ENCODE data around the gene CLCC1. TPM values are rescaled to one million over a fixed set of nuclear protein-coding genes. Genes with fewer than 3 reads are reported as not detected.

CLCC1 gene
- total RNA-seq, 1 experiment from 2014 or later: 29.5 TPM

DNA sequence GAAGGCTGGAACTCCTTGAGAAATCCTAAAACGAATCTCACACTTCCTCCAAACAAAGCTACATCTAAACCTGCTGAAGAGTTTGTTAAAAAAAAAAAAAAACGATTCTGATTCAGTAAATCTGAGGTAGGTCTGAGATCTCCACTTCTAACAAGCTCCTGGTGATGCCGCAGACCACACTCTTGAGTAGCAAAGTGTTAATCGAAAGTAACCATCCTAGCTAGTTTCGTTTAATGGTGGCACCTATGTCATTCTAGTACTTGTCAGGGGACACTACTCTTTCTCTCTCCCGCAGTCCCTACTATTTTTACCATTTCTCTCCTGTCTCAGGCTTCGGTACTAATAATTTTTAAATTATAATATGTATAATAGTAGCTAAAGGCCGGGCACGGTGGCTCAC lies 2.1 kb downstream of the CLCC1 start:
- H3K36me3 Mint-ChIP-seq (ENCODE audit: insufficient read depth, unreplicated experiment): peaks cover 23% of the 10 kb centered on the region
- intact Hi-C loops (cut with micrococcal nuclease; ENCODE audit: unreplicated experiment): no loop called here
- no peak overlapping the region for H3K27ac Mint-ChIP-seq (ENCODE audit: unreplicated experiment)
- no peak for DNase-seq
- BruUV-seq (replicated peaks): no TSS peak
- H3K4me1 Mint-ChIP-seq (ENCODE audit: low read depth, unreplicated experiment): peaks cover 17% of the 10 kb centered on the region
- CTCF ChIA-PET: no interaction called here
- TF ChIP-seq, protein P1, sequence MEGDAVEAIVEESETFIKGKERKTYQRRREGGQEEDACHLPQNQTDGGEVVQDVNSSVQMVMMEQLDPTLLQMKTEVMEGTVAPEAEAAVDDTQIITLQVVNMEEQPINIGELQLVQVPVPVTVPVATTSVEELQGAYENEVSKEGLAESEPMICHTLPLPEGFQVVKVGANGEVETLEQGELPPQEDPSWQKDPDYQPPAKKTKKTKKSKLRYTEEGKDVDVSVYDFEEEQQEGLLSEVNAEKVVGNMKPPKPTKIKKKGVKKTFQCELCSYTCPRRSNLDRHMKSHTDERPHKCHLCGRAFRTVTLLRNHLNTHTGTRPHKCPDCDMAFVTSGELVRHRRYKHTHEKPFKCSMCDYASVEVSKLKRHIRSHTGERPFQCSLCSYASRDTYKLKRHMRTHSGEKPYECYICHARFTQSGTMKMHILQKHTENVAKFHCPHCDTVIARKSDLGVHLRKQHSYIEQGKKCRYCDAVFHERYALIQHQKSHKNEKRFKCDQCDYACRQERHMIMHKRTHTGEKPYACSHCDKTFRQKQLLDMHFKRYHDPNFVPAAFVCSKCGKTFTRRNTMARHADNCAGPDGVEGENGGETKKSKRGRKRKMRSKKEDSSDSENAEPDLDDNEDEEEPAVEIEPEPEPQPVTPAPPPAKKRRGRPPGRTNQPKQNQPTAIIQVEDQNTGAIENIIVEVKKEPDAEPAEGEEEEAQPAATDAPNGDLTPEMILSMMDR (IDR thresholded peaks at IDR 0.05; ENCODE audit: unreplicated experiment): no peak
- H3K9me3 Mint-ChIP-seq (ENCODE audit: low read depth, unreplicated experiment): no peaks in the 10 kb centered on the region
- H3K27me3 Mint-ChIP-seq (ENCODE audit: unreplicated experiment): no peaks in the 10 kb centered on the region
- no peak overlapping the region for H3K4me3 Mint-ChIP-seq (ENCODE audit: low read depth, unreplicated experiment)

DNA sequence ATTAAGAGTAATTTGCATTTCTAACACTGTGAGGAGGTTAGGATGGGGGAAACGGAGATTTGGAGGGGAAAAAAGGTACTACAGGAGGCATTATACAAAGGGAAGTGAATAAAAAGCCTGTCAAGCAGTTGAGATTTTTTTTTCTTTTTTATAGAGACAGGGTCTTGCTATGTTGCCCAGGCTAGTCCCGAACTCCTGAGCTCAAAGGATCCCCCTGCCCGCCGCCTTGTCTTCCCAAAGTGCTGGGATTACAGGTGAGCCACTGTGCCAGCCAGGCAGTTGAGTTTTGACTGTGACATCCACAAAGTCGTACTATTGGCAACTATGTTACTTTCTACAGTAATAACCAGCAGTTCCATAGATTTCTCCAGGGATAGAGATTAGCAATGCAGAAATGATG lies 2.6 kb downstream of the CLCC1 start:
- DNase-seq: no peak
- Mint-ChIP-seq H3K27me3 (ENCODE audit: unreplicated experiment) (no peaks in the 10 kb centered on the region), H3K9me3 (ENCODE audit: low read depth, unreplicated experiment) (no peaks in the 10 kb centered on the region), H3K27ac (ENCODE audit: unreplicated experiment) (no peak overlapping the region), H3K36me3 (ENCODE audit: insufficient read depth, unreplicated experiment) (peaks cover 23% of the 10 kb centered on the region), H3K4me3 (ENCODE audit: low read depth, unreplicated experiment) (no peak overlapping the region), H3K4me1 (ENCODE audit: low read depth, unreplicated experiment) (peaks cover 17% of the 10 kb centered on the region)
- TF ChIP-seq, protein P1 (IDR thresholded peaks at IDR 0.05; ENCODE audit: unreplicated experiment): no peak
- BruUV-seq (replicated peaks): no TSS peak
- intact Hi-C loops (cut with micrococcal nuclease; ENCODE audit: unreplicated experiment): no loop called here
- CTCF ChIA-PET: no interaction called here

DNA sequence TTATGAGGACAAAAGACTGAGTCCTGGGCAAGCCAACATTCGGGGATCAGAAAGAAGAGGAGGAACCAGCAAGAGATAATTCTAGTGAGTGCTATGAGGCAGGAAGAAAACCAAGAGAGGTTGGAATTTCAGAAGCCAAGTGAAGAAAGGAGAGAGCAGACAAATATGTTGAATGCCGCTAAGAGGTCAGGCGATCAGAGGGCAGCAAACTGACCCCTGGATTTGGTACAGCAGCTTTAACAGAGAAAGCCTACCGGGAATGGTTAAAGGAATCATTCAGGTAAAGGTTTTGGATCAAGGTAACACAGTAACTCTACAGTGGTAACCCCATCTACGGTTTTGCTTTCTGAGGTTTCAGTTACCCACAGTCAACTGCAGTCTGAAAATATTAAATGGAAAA lies 5.4 kb downstream of the CLCC1 start:
- TF ChIP-seq, protein P1 (IDR thresholded peaks at IDR 0.05; ENCODE audit: unreplicated experiment): no peak
- Mint-ChIP-seq H3K9me3 (ENCODE audit: low read depth, unreplicated experiment) (no peaks in the 10 kb centered on the region), H3K4me3 (ENCODE audit: low read depth, unreplicated experiment) (no peak overlapping the region), H3K36me3 (ENCODE audit: insufficient read depth, unreplicated experiment) (peaks cover 11% of the 10 kb centered on the region), H3K27me3 (ENCODE audit: unreplicated experiment) (no peaks in the 10 kb centered on the region), H3K27ac (ENCODE audit: unreplicated experiment) (no peak overlapping the region), H3K4me1 (ENCODE audit: low read depth, unreplicated experiment) (peaks cover 17% of the 10 kb centered on the region)
- no TSS peak for BruUV-seq (replicated peaks)
- no peak for DNase-seq
- intact Hi-C loops (cut with micrococcal nuclease; ENCODE audit: unreplicated experiment): no loop called here
- CTCF ChIA-PET: no interaction called here

DNA sequence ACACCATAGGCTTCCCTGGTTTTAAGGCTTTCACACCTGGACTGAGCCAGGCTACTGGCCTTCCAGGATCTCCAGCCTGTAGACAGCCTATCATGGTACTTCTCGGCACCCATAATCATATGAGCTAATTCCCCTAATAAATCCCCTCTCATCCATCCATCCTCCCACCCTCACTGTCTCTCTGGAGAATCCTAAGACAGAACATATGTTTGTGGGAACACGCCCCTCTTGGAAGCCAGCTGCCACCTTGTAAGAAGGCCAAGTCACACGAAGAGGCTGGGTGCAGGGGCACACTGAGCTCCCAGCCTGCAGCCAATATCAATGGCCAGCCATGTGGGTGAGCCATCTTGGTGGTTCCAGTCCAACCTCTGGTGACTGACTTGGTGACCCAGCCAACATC lies 7.4 kb downstream of the CLCC1 start:
- TF ChIP-seq, protein P1 (IDR thresholded peaks at IDR 0.05; ENCODE audit: unreplicated experiment): no peak
- Mint-ChIP-seq H3K36me3 (ENCODE audit: insufficient read depth, unreplicated experiment) (no peaks in the 10 kb centered on the region), H3K9me3 (ENCODE audit: low read depth, unreplicated experiment) (no peaks in the 10 kb centered on the region), H3K27me3 (ENCODE audit: unreplicated experiment) (no peaks in the 10 kb centered on the region), H3K27ac (ENCODE audit: unreplicated experiment) (no peak overlapping the region), H3K4me1 (ENCODE audit: low read depth, unreplicated experiment) (peaks cover 9% of the 10 kb centered on the region), H3K4me3 (ENCODE audit: low read depth, unreplicated experiment) (no peak overlapping the region)
- BruUV-seq (replicated peaks): no TSS peak
- CTCF ChIA-PET: no interaction called here
- DNase-seq: no peak
- intact Hi-C loops (cut with micrococcal nuclease; ENCODE audit: unreplicated experiment): no loop called here

DNA sequence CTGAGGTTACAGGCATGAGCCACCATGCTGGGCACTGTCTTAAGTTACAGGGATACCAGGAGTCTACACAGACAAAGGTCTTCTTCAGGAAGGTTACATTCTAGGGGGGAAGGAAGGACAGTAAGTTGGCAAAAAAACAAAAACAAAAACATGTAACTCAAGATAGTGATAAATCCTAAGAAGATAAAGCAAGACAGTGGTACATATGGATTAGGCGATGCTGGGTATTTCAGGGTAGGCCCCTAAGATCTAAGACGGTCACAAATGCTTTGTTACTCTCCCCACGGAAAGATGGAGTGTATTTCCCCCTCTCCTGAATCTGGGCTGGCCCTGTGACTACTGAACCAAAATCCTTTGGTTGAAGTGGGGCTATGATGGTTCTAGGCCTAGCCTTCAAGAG lies 8.2 kb downstream of the CLCC1 start:
- no peak overlapping the region for H3K4me3 Mint-ChIP-seq (ENCODE audit: low read depth, unreplicated experiment)

More for the DNA sequence above, 8.2 kb downstream of the CLCC1 start:
- TF ChIP-seq, protein P1 (IDR thresholded peaks at IDR 0.05; ENCODE audit: unreplicated experiment): no peak
- intact Hi-C loops (cut with micrococcal nuclease; ENCODE audit: unreplicated experiment): no loop called here
- CTCF ChIA-PET: no interaction called here
- Mint-ChIP-seq H3K27ac (ENCODE audit: unreplicated experiment) (no peak overlapping the region), H3K27me3 (ENCODE audit: unreplicated experiment) (no peaks in the 10 kb centered on the region), H3K4me1 (ENCODE audit: low read depth, unreplicated experiment) (peaks cover 2% of the 10 kb centered on the region), H3K36me3 (ENCODE audit: insufficient read depth, unreplicated experiment) (no peaks in the 10 kb centered on the region), H3K9me3 (ENCODE audit: low read depth, unreplicated experiment) (no peaks in the 10 kb centered on the region)
- no peak for DNase-seq
- BruUV-seq (replicated peaks): no TSS peak

Data from Calu3 (cell line).